ENCODE measurements around the gene FAM151A. TPM values are rescaled to one million over a fixed set of nuclear protein-coding genes. Genes with fewer than 3 reads are reported as not detected.

The FAM151A gene
- total RNA-seq, result not detected

- no peak for DNase-seq
Observed at GRCh38 chr1:54623216-54624007, at the start of gene FAM151A. Gene FAM151A, minus strand, starts transcription at chr1:54623525. Its CDS starts 130 bp downstream, at chr1:54623395.

- no peak for DNase-seq
Observed at GRCh38 chr1:54671985-54672608, 48.8 kb upstream of the FAM151A start.

GRCh38 chr1:54668567-54668966, 45.2 kb upstream of the FAM151A start:
- no peak for DNase-seq

GRCh38 chr1:54667797-54668196, 44.5 kb upstream of the FAM151A start:
- DNase-seq, result no peak

- no peak for DNase-seq
Observed at GRCh38 chr1:54666333-54666732, 43.0 kb upstream of the FAM151A start.

- DNase-seq, result no peak
Observed at GRCh38 chr1:54665852-54666251, 42.5 kb upstream of the FAM151A start.

GRCh38 chr1:54664364-54664763, 41.0 kb upstream of the FAM151A start:
- no peak for DNase-seq

GRCh38 chr1:54663725-54664124, 40.4 kb upstream of the FAM151A start:
- no peak for DNase-seq

GRCh38 chr1:54658164-54658913, 35.0 kb upstream of the FAM151A start:
- no peak for DNase-seq

GRCh38 chr1:54653036-54653435, 29.7 kb upstream of the FAM151A start:
- no peak for DNase-seq

GRCh38 chr1:54652168-54652567, 28.8 kb upstream of the FAM151A start:
- DNase-seq, result no peak

- DNase-seq, result no peak
Observed at GRCh38 chr1:54651608-54652007, 28.3 kb upstream of the FAM151A start.

GRCh38 chr1:54650417-54650816, 27.1 kb upstream of the FAM151A start:
- no peak for DNase-seq

GRCh38 chr1:54649921-54650320, 26.6 kb upstream of the FAM151A start:
- DNase-seq, result no peak

GRCh38 chr1:54649130-54649898, 26.0 kb upstream of the FAM151A start:
- no peak for DNase-seq

GRCh38 chr1:54645806-54646676, 22.7 kb upstream of the FAM151A start:
- DNase-seq, result no peak

GRCh38 chr1:54643736-54644135, 20.4 kb upstream of the FAM151A start:
- no peak for DNase-seq

GRCh38 chr1:54640863-54641836, 17.8 kb upstream of the FAM151A start, which contains the start of gene MROH7:
Gene MROH7, plus strand, starts transcription at chr1:54641786. Its CDS starts 11,141 bp downstream, at chr1:54652927.
- no peak for DNase-seq

GRCh38 chr1:54640361-54640760, 17.0 kb upstream of the FAM151A start:
- DNase-seq, result no peak
